Testis (tissue), 3 donors: ENCODE results near the gene GUK1. TPM values are rescaled to one million over a fixed set of nuclear protein-coding genes. Genes with fewer than 3 reads are reported as not detected.
"Not testable (repeated sequence)": the region's sequence is repeated elsewhere in the genome, so short reads cannot be mapped to it uniquely, and the experiment has no call there.

Source experiments
- DNase-seq: peaks from one replicate; pipeline ENCODE4 v3.0.0-alpha.2; 2019
- H3K27ac ChIP-seq, 2 donors: fragments of 200-600 bp; sonication (generic); one replicate each; pipeline ENCODE4 v1.5.1; 2019
- H3K27me3 ChIP-seq: fragments of 200-600 bp; sonication (generic); one replicate; pipeline ENCODE4 v1.5.1; 2019
- H3K36me3 ChIP-seq: fragments of 200-600 bp; sonication (generic); one replicate; pipeline ENCODE4 v1.5.1; 2017; ENCODE audit warnings: low read depth; ENCODE audit errors: missing control alignments
- H3K4me1 ChIP-seq: fragments of 200-600 bp; sonication (generic); one replicate; pipeline ENCODE4 v1.5.1; 2019
- H3K4me3 ChIP-seq, 2 donors: fragments of 200-600 bp; sonication (generic); one replicate each; pipeline ENCODE4 v1.5.1; 2017 to 2019
- H3K9me3 ChIP-seq: fragments of 200-600 bp; sonication (generic); one replicate; pipeline ENCODE4 v1.5.1; 2017
- POLR2A ChIP-seq: fragments of 450-650 bp; IDR thresholded peaks from one replicate; pipeline ENCODE4 v1.6.1; 2017; ENCODE audit warnings: antibody characterized with exemption, mild to moderate bottlenecking, moderate library complexity
- WGBS, 2 donors: methylation state at CpG; one replicate each; pipeline ENCODE4 v1.1.5; 2018; 5-methylcytosine and 5-hydroxymethylcytosine counted together
- intact Hi-C: fragments of 100-400 bp; cut with DNase I; formaldehyde crosslinking; loops from one replicate; pipeline ENCODE4 v1.15.1; 2023; ENCODE audit warnings: low total_unique reads
- polyA plus RNA-seq: library from polyadenylated mRNA; stranded (reverse); fragments of 350-450 nt; fragmentation: Illumina TruSeq; extraction: RNeasy Lipid Tissue Mini Kit (QIAGEN cat#74804); gene quantifications from one replicate; pipeline ENCODE4 v1.2.3, GENCODE V29; 2014; ENCODE audit warnings: low read depth, low replicate concordance; ENCODE audit not compliant: insufficient read depth
- total RNA-seq, 2 donors: library from RNA; depleted of rRNA; stranded (reverse); fragments of >200 nt; gene quantifications; one replicate each; pipeline ENCODE4 v1.2.3, GENCODE V29; 2016
- TF ChIP-seq, protein P1 (sequence below), 3 experiments: fragments of 450-650 bp in 2 of 3; fragments of 200-600 bp in 1 of 3; sonication (generic) in 1 of 3; IDR thresholded peaks; one replicate each; pipeline ENCODE4 v1.5.1; 2016 to 2019; ENCODE audit warnings: antibody characterized with exemption in 3 of 3, mild to moderate bottlenecking in 2 of 3, moderate library complexity in 1 of 3

Gene GUK1
- total and polyA plus RNA-seq, 3 donors from 2014 or later = 236 to 343 (median 298) TPM

GRCh38 chr1:228182296-228183030, 42.4 kb downstream of the GUK1 start:
- intact Hi-C loops = no loop called here
- Histone ChIP-seq H3K27ac (no peak overlapping the region), H3K4me3 (no peak overlapping the region), H3K27me3 (no peaks in the 10 kb centered on the region), H3K9me3 (no peaks in the 10 kb centered on the region), H3K36me3 (no peaks in the 10 kb centered on the region), H3K4me1 (peaks cover 12% of the 10 kb centered on the region)
- no peak for DNase-seq
- TF ChIP-seq, protein P1, sequence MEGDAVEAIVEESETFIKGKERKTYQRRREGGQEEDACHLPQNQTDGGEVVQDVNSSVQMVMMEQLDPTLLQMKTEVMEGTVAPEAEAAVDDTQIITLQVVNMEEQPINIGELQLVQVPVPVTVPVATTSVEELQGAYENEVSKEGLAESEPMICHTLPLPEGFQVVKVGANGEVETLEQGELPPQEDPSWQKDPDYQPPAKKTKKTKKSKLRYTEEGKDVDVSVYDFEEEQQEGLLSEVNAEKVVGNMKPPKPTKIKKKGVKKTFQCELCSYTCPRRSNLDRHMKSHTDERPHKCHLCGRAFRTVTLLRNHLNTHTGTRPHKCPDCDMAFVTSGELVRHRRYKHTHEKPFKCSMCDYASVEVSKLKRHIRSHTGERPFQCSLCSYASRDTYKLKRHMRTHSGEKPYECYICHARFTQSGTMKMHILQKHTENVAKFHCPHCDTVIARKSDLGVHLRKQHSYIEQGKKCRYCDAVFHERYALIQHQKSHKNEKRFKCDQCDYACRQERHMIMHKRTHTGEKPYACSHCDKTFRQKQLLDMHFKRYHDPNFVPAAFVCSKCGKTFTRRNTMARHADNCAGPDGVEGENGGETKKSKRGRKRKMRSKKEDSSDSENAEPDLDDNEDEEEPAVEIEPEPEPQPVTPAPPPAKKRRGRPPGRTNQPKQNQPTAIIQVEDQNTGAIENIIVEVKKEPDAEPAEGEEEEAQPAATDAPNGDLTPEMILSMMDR (IDR thresholded peaks at IDR 0.05) = no peak
- no peak for TF ChIP-seq POLR2A
- 89 to 93% methylated on average over 23 to 29 of the region's 32 CpGs for WGBS, 2 donors

- H3K27ac ChIP-seq = no peak overlapping the region
- DNase-seq = no peak
- intact Hi-C loops = no loop called here
- H3K9me3 ChIP-seq = no peaks in the 10 kb centered on the region
- WGBS, 2 donors = 80% methylated on average over 7 of the region's 7 CpGs
- H3K4me1 ChIP-seq = peaks cover 2% of the 10 kb centered on the region
- H3K27me3 ChIP-seq = no peaks in the 10 kb centered on the region
- TF ChIP-seq, protein P1 (IDR thresholded peaks at IDR 0.05) = no peak
- no peak for TF ChIP-seq POLR2A
- H3K4me3 ChIP-seq = no peak overlapping the region
- no peaks in the 10 kb centered on the region for H3K36me3 ChIP-seq
These were observed 44.1 kb downstream of the GUK1 start for GRCh38 chr1:228184152-228184551.

- DNase-seq = no peak
- 85 to 86% methylated on average over 11 of the region's 11 CpGs for WGBS, 2 donors
- intact Hi-C loops = no loop called here
These were observed 45.5 kb downstream of the GUK1 start for GRCh38 chr1:228185641-228185965.

GRCh38 chr1:228188249-228188648, 48.2 kb downstream of the GUK1 start:
- DNase-seq, H3K9me3 ChIP-seq, H3K36me3 ChIP-seq, H3K27ac ChIP-seq, intact Hi-C loops, H3K27me3 ChIP-seq, H3K4me1 ChIP-seq, H3K4me3 ChIP-seq: not testable (repeated sequence)
- 95 to 97% methylated on average over 2 of the region's 2 CpGs for WGBS, 2 donors

More at GRCh38 chr1:228185641-228185965, 45.5 kb downstream of the GUK1 start:
- TF ChIP-seq, protein P1 (IDR thresholded peaks at IDR 0.05) = no peak
- TF ChIP-seq POLR2A = no peak
- no peaks in the 10 kb centered on the region for H3K27me3 ChIP-seq
- no peaks in the 10 kb centered on the region for H3K36me3 ChIP-seq
- H3K4me3 ChIP-seq = no peak overlapping the region
- no peaks in the 10 kb centered on the region for H3K4me1 ChIP-seq
- no peaks in the 10 kb centered on the region for H3K9me3 ChIP-seq
- no peak overlapping the region for H3K27ac ChIP-seq

DNA sequence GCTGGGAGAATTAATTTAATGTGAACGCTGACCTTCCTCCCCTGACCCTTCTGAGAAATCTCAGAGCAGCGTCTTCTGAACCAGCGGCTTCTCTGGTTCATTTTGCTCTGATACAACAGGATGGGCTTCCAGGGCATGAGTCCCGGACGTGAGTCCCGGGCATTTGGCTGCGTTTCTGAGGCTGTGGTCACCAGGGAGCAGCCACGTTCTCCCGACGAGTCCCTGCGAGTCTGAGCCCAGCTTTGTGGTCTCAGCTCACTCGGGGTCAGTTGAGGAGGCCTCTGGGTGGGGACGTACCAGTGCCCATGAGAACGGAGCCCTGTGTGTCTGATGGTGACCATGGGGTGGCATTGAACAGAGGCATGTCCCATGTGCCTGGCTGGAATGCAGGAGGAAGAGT, 50.1 kb downstream of the GUK1 start:
- Histone ChIP-seq H3K36me3 (no peaks in the 10 kb centered on the region), H3K9me3 (no peaks in the 10 kb centered on the region), H3K4me3 (no peak overlapping the region), H3K27me3 (no peaks in the 10 kb centered on the region), H3K4me1 (no peaks in the 10 kb centered on the region), H3K27ac (no peak overlapping the region)
- DNase-seq = no peak
- WGBS, 2 donors = 77 to 86% methylated on average over 14 of the region's 14 CpGs
- intact Hi-C loops = no loop called here
- TF ChIP-seq, protein P1 (IDR thresholded peaks at IDR 0.05) = no peak
- no peak for TF ChIP-seq POLR2A
